Left hindlimb (tissue), 1 donor: Measurements from ENCODE around the gene MGA.
A peak's percentile ranks its signal among the peaks of the same experiment; 100 is the strongest.

ENCODE experiments used
- DNase-seq: peaks from one replicate; pipeline ENCODE4 v3.0.0-alpha.2; 2018

The MGA gene

GRCh38 chr15:41789236-41789635, 129.0 kb downstream of the MGA start:
- DNase-seq = no peak

- no peak for DNase-seq
Observed at GRCh38 chr15:41789662-41790061, 129.5 kb downstream of the MGA start.

DNA sequence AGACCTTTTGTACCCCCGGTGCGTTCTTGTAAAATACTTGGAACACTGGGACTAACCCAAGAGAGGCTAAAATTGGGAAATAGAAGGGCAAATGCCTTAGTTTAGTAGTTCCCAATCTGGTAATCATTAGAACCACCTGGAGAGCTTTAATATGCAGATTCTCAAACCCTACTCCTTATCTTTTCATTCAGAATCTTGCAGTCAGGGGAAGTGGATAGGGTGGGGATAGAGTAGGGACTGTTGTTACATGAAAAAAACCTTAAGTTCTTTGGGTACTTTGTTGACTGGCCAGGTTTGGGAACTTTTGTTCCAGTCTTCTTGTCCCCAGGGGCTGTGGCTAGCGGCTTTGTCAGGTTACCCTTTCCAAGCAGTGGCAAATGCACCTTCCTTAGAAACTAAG, 130.0 kb downstream of the MGA start:
- DNase-seq = no peak

- DNase-seq = peak; percentile 56
Observed at GRCh38 chr15:41790756-41791546, 130.7 kb downstream of the MGA start.

GRCh38 chr15:41791547-41791937, 131.3 kb downstream of the MGA start:
- no peak for DNase-seq

DNA sequence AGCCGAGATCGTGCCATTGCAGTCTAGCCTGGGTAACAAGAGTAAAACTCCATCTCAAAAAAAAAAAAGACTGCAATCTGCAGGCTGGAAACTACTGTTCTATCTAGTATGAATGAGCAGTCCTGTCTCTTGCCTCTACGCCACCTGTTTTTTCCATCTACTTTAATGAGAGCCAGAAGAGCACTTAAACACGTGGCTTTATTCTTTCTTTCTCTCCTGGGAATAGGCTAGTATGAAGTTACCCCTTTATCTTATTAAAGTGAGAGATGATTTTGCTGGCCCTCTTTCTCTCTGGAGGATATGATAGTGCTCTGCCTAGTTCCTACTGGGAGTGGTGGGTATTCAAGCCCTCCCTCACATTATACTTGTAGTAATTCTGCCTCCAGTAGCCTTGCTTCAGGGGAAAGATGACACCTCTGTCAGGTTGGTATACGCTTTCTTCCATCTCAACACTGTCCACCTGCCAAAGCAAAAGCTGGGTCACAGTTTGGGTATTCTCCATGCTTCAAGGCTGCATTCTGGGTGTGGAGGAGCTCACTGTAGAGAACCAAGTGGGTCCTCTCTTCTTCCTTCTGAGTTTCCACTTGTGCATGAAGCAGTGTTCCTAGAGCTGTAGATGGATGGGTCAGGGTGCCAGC, 131.9 kb downstream of the MGA start:
- DNase-seq = no peak

- DNase-seq = no peak
Observed at GRCh38 chr15:41794081-41794480, 133.9 kb downstream of the MGA start.

- DNase-seq = no peak
Observed at GRCh38 chr15:41795996-41796856, 136.0 kb downstream of the MGA start.

GRCh38 chr15:41797201-41797944, 137.2 kb downstream of the MGA start:
- no peak for DNase-seq

- no peak for DNase-seq
Observed at GRCh38 chr15:41798607-41799487, 138.6 kb downstream of the MGA start.

DNA sequence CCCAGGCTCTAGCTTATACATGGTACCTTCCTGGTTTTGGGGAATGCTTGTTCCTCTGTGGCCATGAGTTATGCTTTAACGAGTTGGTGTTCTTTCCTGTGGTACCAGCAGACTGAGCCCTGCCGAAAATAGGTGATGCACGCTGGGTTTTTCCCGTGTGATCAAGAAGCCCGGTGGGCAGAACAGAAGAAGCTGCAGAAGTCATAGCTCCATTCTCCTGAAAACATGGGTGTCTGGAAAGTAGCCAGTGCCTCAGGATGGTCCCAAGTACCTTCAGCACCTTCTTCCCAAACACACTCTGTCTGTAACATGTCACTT, 139.2 kb downstream of the MGA start:
- no peak for DNase-seq

DNA sequence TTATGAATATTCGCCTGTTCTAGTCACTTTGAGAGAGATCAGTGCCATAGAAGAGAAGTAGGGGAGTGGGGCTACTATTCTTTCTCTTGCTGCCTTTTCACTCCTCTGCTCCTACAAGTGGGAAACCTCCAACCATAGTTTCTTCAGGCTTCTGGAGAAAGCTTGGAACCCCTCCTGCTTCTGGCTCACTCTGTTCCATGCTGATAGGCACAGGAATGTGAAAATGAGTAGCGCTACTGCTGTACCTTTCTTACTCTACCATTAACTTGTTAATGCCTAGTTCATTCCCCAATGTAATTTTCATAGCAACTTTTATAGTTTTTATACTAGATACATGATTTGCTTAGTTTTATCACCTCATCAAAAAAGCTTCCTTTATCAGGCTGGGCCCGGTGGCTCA, 141.0 kb downstream of the MGA start:
- DNase-seq = no peak

DNA sequence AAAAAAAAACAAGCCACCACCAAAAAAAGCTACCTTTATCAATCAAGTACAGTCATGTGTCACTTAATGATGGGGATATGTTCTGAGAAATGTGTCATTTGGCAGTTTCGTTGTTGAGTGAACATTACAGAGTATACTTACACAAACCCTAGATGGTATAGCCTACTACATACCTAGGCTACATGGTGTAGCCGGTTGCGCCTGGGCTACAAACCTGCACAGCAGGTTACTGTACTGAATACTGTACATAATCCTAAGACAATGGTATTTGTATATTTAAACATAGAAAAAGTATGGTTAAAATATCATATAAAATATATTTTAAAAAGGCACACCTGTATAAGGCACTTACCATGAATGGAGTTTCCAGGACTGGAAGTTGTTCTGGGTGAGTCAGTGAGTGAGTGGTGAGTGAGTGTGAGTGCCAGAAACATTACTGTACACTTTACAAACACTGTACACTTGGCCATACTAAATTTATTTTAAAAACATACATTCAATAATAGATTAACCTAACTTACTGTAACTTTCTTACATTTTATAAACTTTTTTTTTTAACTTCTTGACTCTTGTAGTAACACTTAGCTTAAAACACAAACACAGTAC, 141.7 kb downstream of the MGA start:
- DNase-seq = no peak

GRCh38 chr15:41804361-41804760, 144.2 kb downstream of the MGA start:
- DNase-seq = no peak

- no peak for DNase-seq
Observed at GRCh38 chr15:41804916-41805666, 144.9 kb downstream of the MGA start.

- no peak for DNase-seq
Observed at GRCh38 chr15:41805711-41806110, 145.5 kb downstream of the MGA start.

- DNase-seq = no peak
Observed at GRCh38 chr15:41806291-41807181, 146.3 kb downstream of the MGA start.

DNA sequence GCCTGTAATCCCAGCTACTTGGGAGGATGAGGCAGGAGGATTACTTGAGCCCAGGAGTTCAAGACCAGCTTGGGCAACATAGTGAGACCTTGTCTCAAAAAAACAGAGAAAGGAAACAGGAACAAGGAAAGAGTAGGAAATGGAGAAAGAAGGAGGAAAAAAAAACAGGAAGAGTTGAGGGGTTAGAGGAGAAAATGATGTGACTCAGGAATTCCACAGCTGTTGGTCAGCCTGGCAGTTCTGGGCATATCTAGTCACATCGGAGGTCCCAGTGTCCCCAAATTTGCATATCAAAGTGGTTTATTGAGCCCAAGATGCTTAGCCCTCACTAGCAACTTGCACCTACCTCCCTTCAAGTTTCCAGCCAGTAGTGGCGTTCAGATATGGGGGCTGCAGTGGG, 148.9 kb downstream of the MGA start:
- DNase-seq = no peak

DNA sequence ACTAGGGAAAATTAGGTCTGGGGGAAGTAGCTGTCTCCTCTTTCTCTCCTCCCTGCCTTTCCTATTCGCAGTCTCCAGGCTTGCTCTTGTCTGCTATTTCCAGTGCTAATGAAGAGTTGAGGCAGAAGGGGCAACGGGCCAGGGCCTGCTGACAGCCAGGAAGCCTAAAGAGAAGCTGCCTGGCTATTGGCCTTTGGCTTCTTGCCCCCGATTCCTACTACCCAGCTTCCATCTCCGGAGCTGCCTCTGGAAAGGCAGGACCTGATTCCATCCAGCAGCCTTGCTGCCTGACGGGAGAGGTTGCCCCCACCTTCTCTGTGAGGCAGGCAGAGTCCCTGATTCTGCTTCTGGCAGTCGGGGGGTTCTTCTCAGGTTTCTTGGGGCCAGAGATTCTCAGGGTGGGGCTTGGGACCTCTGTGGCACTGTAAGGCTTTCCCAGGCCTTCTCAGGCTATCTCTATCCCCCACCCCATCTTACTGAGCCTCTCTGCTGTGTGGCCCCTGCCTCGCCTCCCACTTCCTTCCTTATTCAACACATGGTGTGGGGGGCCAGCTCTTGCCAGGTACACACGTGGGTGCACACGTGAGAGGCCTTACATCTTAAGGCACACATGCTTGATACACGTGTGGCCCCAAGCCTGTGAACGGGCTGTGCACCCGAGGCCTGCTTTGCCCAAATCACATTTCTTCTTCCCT, 149.5 kb downstream of the MGA start:
- no peak for DNase-seq
